GM19099 (cell line): ENCODE results near the gene SBNO1.

ENCODE experiments used
- POLR2A ChIP-seq: IDR thresholded peaks from 3 replicates; pipeline ENCODE4 v1.6.1; 2011; ENCODE audit warnings: low read depth; ENCODE audit not compliant: insufficient read length; ENCODE audit errors: extremely low read depth

Gene SBNO1

GRCh38 chr12:123358035-123358434 lies 6.6 kb downstream of the SBNO1 start:
- TF ChIP-seq POLR2A: no peak

GRCh38 chr12:123356159-123356670 lies 8.4 kb downstream of the SBNO1 start:
- TF ChIP-seq POLR2A: no peak

- TF ChIP-seq POLR2A: no peak
These were observed 10.0 kb downstream of the SBNO1 start for GRCh38 chr12:123354600-123354999.

- TF ChIP-seq POLR2A: no peak
These were observed 13.3 kb downstream of the SBNO1 start for GRCh38 chr12:123351349-123351748.

- TF ChIP-seq POLR2A: no peak
These were observed 17.7 kb downstream of the SBNO1 start for GRCh38 chr12:123346946-123347345.

- TF ChIP-seq POLR2A: no peak
These were observed 20.6 kb downstream of the SBNO1 start for GRCh38 chr12:123344086-123344485.

- TF ChIP-seq POLR2A: no peak
These were observed 27.6 kb downstream of the SBNO1 start for GRCh38 chr12:123337070-123337469.

- TF ChIP-seq POLR2A: no peak
These were observed 28.1 kb downstream of the SBNO1 start for GRCh38 chr12:123336530-123336929.

- TF ChIP-seq POLR2A: no peak
These were observed 29.2 kb downstream of the SBNO1 start for GRCh38 chr12:123335490-123335889.

GRCh38 chr12:123329799-123330198 lies 34.8 kb downstream of the SBNO1 start:
- TF ChIP-seq POLR2A: no peak

- TF ChIP-seq POLR2A: no peak
These were observed 44.8 kb downstream of the SBNO1 start for GRCh38 chr12:123319826-123320225.

GRCh38 chr12:123319273-123319672 lies 45.4 kb downstream of the SBNO1 start:
- no peak for TF ChIP-seq POLR2A

GRCh38 chr12:123306200-123306599 lies 58.4 kb downstream of the SBNO1 start:
- no peak for TF ChIP-seq POLR2A

GRCh38 chr12:123305136-123305535 lies 59.5 kb downstream of the SBNO1 start:
- TF ChIP-seq POLR2A: no peak

- no peak for TF ChIP-seq POLR2A
These were observed 71.4 kb downstream of the SBNO1 start for GRCh38 chr12:123293178-123293760.

- no peak for TF ChIP-seq POLR2A
These were observed 74.7 kb downstream of the SBNO1 start for GRCh38 chr12:123289911-123290310.
